ENCODE measurements around the gene TIMM13.

TIMM13 gene

DNA sequence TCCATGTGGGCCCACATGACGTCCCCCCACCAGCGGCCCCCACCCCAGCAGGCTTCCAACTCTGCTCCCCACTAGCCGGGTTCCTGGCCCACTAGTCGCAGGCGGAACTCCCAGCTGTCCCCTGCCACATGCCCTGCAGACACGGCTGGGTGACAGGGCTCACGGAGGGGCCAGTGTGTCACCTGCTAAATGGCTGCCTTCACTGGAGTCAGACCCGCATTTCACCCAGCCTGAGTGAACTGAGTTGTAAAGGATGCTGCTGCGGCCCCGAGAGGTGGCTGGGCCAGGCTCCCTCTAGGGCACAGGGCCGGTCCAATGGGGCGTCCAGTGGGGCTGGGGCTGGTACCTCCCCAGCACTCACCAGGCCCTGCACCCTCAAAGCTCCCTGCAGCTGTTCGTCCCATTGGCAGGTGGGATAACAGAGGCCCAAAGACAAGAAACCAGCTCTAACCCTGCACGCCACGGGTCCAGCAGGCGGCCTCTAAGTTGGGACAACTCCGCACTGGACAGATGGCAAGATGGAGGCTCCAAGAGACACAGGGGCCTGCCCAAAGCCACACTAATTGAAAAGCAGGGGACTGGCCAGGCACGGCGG lies 26.1 kb upstream of the TIMM13 start:
- no peak for DNase-seq (ENCODE audit: insufficient read length)
- FAIRE-seq, result peak; percentile 38
- TF ChIP-seq TAF1 (IDR thresholded peaks at IDR 0.05; ENCODE audit: borderline replicate concordance, low read depth, low read length) (no peak), POLR2A (IDR thresholded peaks at IDR 0.05; ENCODE audit: low read depth, low read length) (no peak), POLR2AphosphoS5 (IDR thresholded peaks at IDR 0.05; ENCODE audit: low read depth, low read length) (no peak)

- FAIRE-seq (no peak), DNase-seq (ENCODE audit: insufficient read length) (no peak)
- TF ChIP-seq POLR2A (IDR thresholded peaks at IDR 0.05; ENCODE audit: low read depth, low read length) (no peak), POLR2AphosphoS5 (IDR thresholded peaks at IDR 0.05; ENCODE audit: low read depth, low read length) (no peak), TAF1 (IDR thresholded peaks at IDR 0.05; ENCODE audit: borderline replicate concordance, low read depth, low read length) (no peak)
Observed at GRCh38 chr19:2451741-2452140, 24.4 kb upstream of the TIMM13 start.

DNA sequence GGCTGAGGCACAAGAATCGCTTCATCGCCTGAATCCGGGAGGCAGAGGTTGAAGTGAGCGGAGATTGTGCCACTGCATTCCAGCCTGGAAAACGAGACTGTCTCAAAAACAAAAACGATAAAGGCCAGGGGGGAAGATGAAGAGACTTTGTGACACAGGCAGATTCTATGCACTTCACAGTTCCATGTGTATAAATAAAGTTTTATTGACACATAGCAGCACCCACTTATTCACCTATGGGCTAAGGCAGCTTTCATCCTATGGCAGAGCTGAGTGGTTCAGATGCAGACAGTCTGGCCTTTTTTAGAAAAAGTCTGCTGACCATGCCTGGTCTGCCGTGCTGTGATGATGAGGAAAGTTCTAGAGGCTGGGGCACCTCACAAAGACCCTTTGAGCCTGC lies 23.8 kb upstream of the TIMM13 start:
- FAIRE-seq (no peak), DNase-seq (ENCODE audit: insufficient read length) (no peak)
- TF ChIP-seq POLR2AphosphoS5 (IDR thresholded peaks at IDR 0.05; ENCODE audit: low read depth, low read length) (no peak), TAF1 (IDR thresholded peaks at IDR 0.05; ENCODE audit: borderline replicate concordance, low read depth, low read length) (no peak)

GRCh38 chr19:2449019-2449418 lies 21.6 kb upstream of the TIMM13 start:
- no peak for TF ChIP-seq POLR2AphosphoS5 (IDR thresholded peaks at IDR 0.05; ENCODE audit: low read depth, low read length)
- no peak for TF ChIP-seq TAF1 (IDR thresholded peaks at IDR 0.05; ENCODE audit: borderline replicate concordance, low read depth, low read length)
- TF ChIP-seq POLR2A (IDR thresholded peaks at IDR 0.05; ENCODE audit: low read depth, low read length), result no peak
- DNase-seq (ENCODE audit: insufficient read length), result no peak
- no peak for FAIRE-seq

GRCh38 chr19:2446381-2446780 lies 19.0 kb upstream of the TIMM13 start:
- TF ChIP-seq POLR2A (IDR thresholded peaks at IDR 0.05; ENCODE audit: low read depth, low read length) (no peak), TAF1 (IDR thresholded peaks at IDR 0.05; ENCODE audit: borderline replicate concordance, low read depth, low read length) (no peak), POLR2AphosphoS5 (IDR thresholded peaks at IDR 0.05; ENCODE audit: low read depth, low read length) (no peak)
- DNase-seq (ENCODE audit: insufficient read length), result no peak
- no peak for FAIRE-seq

DNA sequence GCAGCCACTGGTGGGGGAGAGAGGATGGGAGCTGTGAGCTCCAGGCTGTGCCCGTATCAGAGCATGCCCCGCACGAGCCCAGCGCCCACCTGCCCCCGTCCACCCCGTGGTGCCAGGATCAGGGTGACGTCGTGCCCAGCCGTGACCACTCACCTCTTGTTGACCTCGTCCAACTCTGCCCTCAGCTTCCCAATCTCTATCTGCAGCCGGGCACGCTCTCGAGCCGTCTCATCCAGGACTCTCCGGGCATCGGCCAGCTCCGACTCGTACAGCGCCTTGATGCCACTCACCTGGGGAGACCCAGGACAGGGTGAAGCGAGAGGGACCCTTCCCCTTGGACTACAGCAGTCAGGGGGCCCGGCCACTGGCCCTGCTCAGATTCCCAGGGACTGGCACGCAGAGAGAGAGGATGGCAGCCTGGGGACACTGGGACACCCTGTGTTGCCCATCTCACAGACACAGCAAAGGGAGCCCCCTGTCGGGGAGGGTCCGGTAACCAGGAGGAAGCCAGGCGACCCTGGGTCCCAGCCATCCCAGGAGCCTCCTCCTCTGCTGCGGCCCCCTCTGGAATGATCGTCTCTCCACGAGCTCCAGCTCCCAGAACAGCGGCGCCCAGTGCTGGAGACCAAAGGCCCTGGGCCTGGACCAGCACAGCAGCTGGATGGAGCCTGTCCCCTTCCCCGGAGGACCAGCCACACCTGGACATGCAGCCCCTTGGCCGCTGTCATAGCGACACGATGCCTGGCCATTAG lies 17.0 kb upstream of the TIMM13 start:
- TF ChIP-seq POLR2AphosphoS5 (IDR thresholded peaks at IDR 0.05; ENCODE audit: low read depth, low read length) (no peak), POLR2A (IDR thresholded peaks at IDR 0.05; ENCODE audit: low read depth, low read length) (no peak), TAF1 (IDR thresholded peaks at IDR 0.05; ENCODE audit: borderline replicate concordance, low read depth, low read length) (no peak)
- FAIRE-seq, result no peak
- DNase-seq (ENCODE audit: insufficient read length), result no peak

GRCh38 chr19:2443785-2444182 lies 16.4 kb upstream of the TIMM13 start:
- FAIRE-seq (no peak), DNase-seq (ENCODE audit: insufficient read length) (no peak)
- TF ChIP-seq POLR2A (IDR thresholded peaks at IDR 0.05; ENCODE audit: low read depth, low read length) (no peak), TAF1 (IDR thresholded peaks at IDR 0.05; ENCODE audit: borderline replicate concordance, low read depth, low read length) (no peak), POLR2AphosphoS5 (IDR thresholded peaks at IDR 0.05; ENCODE audit: low read depth, low read length) (no peak)

GRCh38 chr19:2443116-2443784 lies 15.9 kb upstream of the TIMM13 start:
- no peak for FAIRE-seq
- no peak for DNase-seq (ENCODE audit: insufficient read length)
- TF ChIP-seq TAF1 (IDR thresholded peaks at IDR 0.05; ENCODE audit: borderline replicate concordance, low read depth, low read length) (no peak), POLR2A (IDR thresholded peaks at IDR 0.05; ENCODE audit: low read depth, low read length) (no peak), POLR2AphosphoS5 (IDR thresholded peaks at IDR 0.05; ENCODE audit: low read depth, low read length) (no peak)

- FAIRE-seq (no peak), DNase-seq (ENCODE audit: insufficient read length) (no peak)
- TF ChIP-seq POLR2A (IDR thresholded peaks at IDR 0.05; ENCODE audit: low read depth, low read length) (no peak; the same call in 1 of the 2 replicates), POLR2AphosphoS5 (IDR thresholded peaks at IDR 0.05; ENCODE audit: low read depth, low read length) (no peak), TAF1 (IDR thresholded peaks at IDR 0.05; ENCODE audit: borderline replicate concordance, low read depth, low read length) (no peak)
Observed at GRCh38 chr19:2441096-2441752, 13.8 kb upstream of the TIMM13 start.

DNA sequence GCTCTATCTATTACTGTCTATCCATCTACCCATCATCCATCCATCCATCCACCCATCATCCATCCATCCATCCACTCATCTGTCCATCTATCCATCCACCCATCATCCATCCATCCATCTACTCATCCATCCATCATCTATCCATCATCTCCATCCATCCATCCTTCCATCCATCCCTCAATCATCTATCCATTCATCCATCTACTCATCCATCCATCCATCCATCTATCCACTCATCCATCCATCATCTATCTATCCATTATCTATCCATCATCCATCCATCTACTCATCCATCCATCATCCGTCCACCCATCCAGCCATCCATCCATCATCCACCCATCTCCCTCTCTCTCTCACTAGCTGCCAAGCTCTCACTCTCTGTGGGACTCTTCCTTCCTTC lies 13.1 kb upstream of the TIMM13 start:
- TF ChIP-seq POLR2A (IDR thresholded peaks at IDR 0.05; ENCODE audit: low read depth, low read length) (no peak), POLR2AphosphoS5 (IDR thresholded peaks at IDR 0.05; ENCODE audit: low read depth, low read length) (no peak), TAF1 (IDR thresholded peaks at IDR 0.05; ENCODE audit: borderline replicate concordance, low read depth, low read length) (no peak)
- DNase-seq (ENCODE audit: insufficient read length), result no peak
- no peak for FAIRE-seq

DNA sequence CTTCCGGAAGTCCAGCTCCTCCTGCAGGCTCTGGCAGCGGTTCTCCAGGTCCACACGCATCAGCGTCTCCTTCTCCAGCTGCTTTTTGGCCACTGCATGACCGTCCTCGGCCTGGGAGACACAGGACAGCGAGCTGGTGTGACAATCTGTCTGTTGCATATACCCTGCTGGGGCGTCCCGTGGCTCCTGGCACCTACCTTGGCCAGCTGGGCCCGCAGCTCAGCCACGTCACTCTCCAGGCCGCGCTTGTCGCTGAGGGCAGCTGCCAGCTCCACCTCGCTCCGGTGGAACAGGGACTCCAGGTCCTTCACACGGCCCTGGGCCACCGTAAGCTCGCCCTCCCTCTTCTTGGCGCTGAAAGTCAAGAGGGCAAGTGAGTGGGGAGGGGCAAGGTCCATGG lies 10.8 kb upstream of the TIMM13 start:
- no peak for DNase-seq (ENCODE audit: insufficient read length)
- no peak for TF ChIP-seq POLR2A (IDR thresholded peaks at IDR 0.05; ENCODE audit: low read depth, low read length)
- TF ChIP-seq POLR2AphosphoS5 (IDR thresholded peaks at IDR 0.05; ENCODE audit: low read depth, low read length), result no peak
- no peak for TF ChIP-seq TAF1 (IDR thresholded peaks at IDR 0.05; ENCODE audit: borderline replicate concordance, low read depth, low read length)

More for the DNA sequence above, 10.8 kb upstream of the TIMM13 start:
- no peak for FAIRE-seq

Measured in GM12892 (cell line).